Activated CD8-positive, alpha-beta T cell treated with anti-CD3 and anti-CD28 coated beads for 36 hours (primary cell): Measurements from ENCODE around the gene CBY1. TPM values are rescaled to one million over a fixed set of nuclear protein-coding genes. Genes with fewer than 3 reads are reported as not detected.
"Not testable (repeated sequence)": the region's sequence is repeated elsewhere in the genome, so short reads cannot be mapped to it uniquely, and the experiment has no call there.

ENCODE experiments used
- ATAC-seq: fragments of 200-7000 bp; cut with Tn5 transposase; one replicate; pipeline ENCODE4 v1.10.0; 2021; ENCODE audit warnings: mild to moderate bottlenecking, moderate library complexity
- CTCF ChIA-PET: fragments of 350-600 bp; sonication (Branson Sonifier 250); formaldehyde crosslinking; loops from one replicate; lab custom pipeline; 2021; ENCODE audit warnings: antibody characterized with exemption; lab: Charles Lee
- POLR2A ChIA-PET: fragments of 350-600 bp; sonication (Branson Sonifier 250); formaldehyde crosslinking; loops from one replicate; lab custom pipeline; 2021; ENCODE audit warnings: antibody characterized with exemption; lab: Charles Lee
- DNase-seq: peaks from one replicate; pipeline ENCODE4 v3.0.0-alpha.2; 2020
- H3K27ac Mint-ChIP-seq: one replicate; pipeline ENCODE4 v1.8.0; 2021; ENCODE audit warnings: mild to moderate bottlenecking, mixed read lengths
- H3K27me3 Mint-ChIP-seq: one replicate; pipeline ENCODE4 v1.8.0; 2021; ENCODE audit warnings: mixed read lengths
- H3K36me3 Mint-ChIP-seq: one replicate; pipeline ENCODE4 v1.8.0; 2021; ENCODE audit warnings: low read depth, mixed read lengths
- H3K4me1 Mint-ChIP-seq: one replicate; pipeline ENCODE4 v1.8.0; 2021; ENCODE audit warnings: low read depth, mixed read lengths
- H3K4me3 Mint-ChIP-seq: one replicate; pipeline ENCODE4 v1.8.0; 2021; ENCODE audit warnings: mild to moderate bottlenecking, moderate library complexity, mixed read lengths
- H3K9me3 Mint-ChIP-seq: one replicate; pipeline ENCODE4 v1.8.0; 2021; ENCODE audit warnings: mixed read lengths
- intact Hi-C: fragments of 100-400 bp; cut with micrococcal nuclease; formaldehyde crosslinking; loops from one replicate; pipeline ENCODE4 v1.10.0; 2022
- total RNA-seq, 2 experiments: library from RNA; stranded (reverse); gene quantifications; one replicate each; pipeline ENCODE4 v1.2.3, GENCODE V29; 2021
- TF ChIP-seq, protein P1 (sequence below): fragments of 200-600 bp; IDR thresholded peaks from one replicate; pipeline ENCODE4 v1.8.0; 2022; ENCODE audit warnings: antibody characterized with exemption, mild to moderate bottlenecking

CBY1 gene
- total RNA-seq, 2 experiments from 2014 or later, result 15.6 to 15.7 TPM

GRCh38 chr22:38631724-38632123, 24.7 kb upstream of the CBY1 start:
- intact Hi-C loops, result no loop called here
- DNase-seq (peak; percentile 10), ATAC-seq (peak; percentile 74)
- no peak overlapping the region for H3K27ac Mint-ChIP-seq
- no peaks in the 10 kb centered on the region for H3K9me3 Mint-ChIP-seq
- ChIA-PET CTCF (interaction anchor here (0.7 kb wide), 1 partner anchor 50 kb away, joined by 3 read pairs; the partner anchor contains the start of gene TOMM22), POLR2A (no interaction called here)
- no peaks in the 10 kb centered on the region for H3K27me3 Mint-ChIP-seq
- TF ChIP-seq, protein P1, sequence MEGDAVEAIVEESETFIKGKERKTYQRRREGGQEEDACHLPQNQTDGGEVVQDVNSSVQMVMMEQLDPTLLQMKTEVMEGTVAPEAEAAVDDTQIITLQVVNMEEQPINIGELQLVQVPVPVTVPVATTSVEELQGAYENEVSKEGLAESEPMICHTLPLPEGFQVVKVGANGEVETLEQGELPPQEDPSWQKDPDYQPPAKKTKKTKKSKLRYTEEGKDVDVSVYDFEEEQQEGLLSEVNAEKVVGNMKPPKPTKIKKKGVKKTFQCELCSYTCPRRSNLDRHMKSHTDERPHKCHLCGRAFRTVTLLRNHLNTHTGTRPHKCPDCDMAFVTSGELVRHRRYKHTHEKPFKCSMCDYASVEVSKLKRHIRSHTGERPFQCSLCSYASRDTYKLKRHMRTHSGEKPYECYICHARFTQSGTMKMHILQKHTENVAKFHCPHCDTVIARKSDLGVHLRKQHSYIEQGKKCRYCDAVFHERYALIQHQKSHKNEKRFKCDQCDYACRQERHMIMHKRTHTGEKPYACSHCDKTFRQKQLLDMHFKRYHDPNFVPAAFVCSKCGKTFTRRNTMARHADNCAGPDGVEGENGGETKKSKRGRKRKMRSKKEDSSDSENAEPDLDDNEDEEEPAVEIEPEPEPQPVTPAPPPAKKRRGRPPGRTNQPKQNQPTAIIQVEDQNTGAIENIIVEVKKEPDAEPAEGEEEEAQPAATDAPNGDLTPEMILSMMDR, result no peak
- no peaks in the 10 kb centered on the region for H3K36me3 Mint-ChIP-seq
- no peak overlapping the region for H3K4me3 Mint-ChIP-seq
- peaks cover 10% of the 10 kb centered on the region for H3K4me1 Mint-ChIP-seq

GRCh38 chr22:38632528-38632927, 23.9 kb upstream of the CBY1 start:
- Mint-ChIP-seq H3K9me3 (no peaks in the 10 kb centered on the region), H3K36me3 (no peaks in the 10 kb centered on the region), H3K4me3 (no peak overlapping the region), H3K27ac (no peak overlapping the region), H3K4me1 (peaks cover 10% of the 10 kb centered on the region), H3K27me3 (no peaks in the 10 kb centered on the region)
- CTCF ChIA-PET, result no interaction called here
- DNase-seq (no peak), ATAC-seq (no peak)
- POLR2A ChIA-PET, result no interaction called here
- TF ChIP-seq, protein P1, result no peak
- intact Hi-C loops, result no loop called here

GRCh38 chr22:38638216-38638615, 18.2 kb upstream of the CBY1 start:
- POLR2A ChIA-PET, result no interaction called here

GRCh38 chr22:38638728-38639127, 17.7 kb upstream of the CBY1 start:
- no peak for DNase-seq
- Mint-ChIP-seq H3K27me3 (peaks cover 2% of the 10 kb centered on the region), H3K4me1 (no peaks in the 10 kb centered on the region), H3K4me3 (no peak overlapping the region), H3K9me3 (no peaks in the 10 kb centered on the region), H3K27ac (no peak overlapping the region), H3K36me3 (no peaks in the 10 kb centered on the region)
- intact Hi-C loops, result no loop called here
- TF ChIP-seq, protein P1, result no peak
- ATAC-seq, result no peak
- POLR2A ChIA-PET, result interaction anchor here (0.7 kb wide), 1 partner anchor 22 kb away, joined by 3 read pairs; no protein-coding TSS in a partner anchor
- CTCF ChIA-PET, result interaction anchor here (0.7 kb wide), 1 partner anchor 732 kb away, joined by 3 read pairs; the partner anchor contains the start of gene MICALL1

More at GRCh38 chr22:38638216-38638615, 18.2 kb upstream of the CBY1 start:
- CTCF ChIA-PET, result interaction anchor here (0.7 kb wide), 1 partner anchor 732 kb away, joined by 3 read pairs; the partner anchor contains the start of gene MICALL1
- no peaks in the 10 kb centered on the region for H3K9me3 Mint-ChIP-seq
- no peak for DNase-seq
- peaks cover under 1% of the 10 kb centered on the region for H3K27me3 Mint-ChIP-seq
- TF ChIP-seq, protein P1, result no peak
- no peak overlapping the region for H3K4me3 Mint-ChIP-seq
- no peak for ATAC-seq
- H3K27ac Mint-ChIP-seq, result no peak overlapping the region
- intact Hi-C loops, result no loop called here
- H3K36me3 Mint-ChIP-seq, result no peaks in the 10 kb centered on the region
- no peaks in the 10 kb centered on the region for H3K4me1 Mint-ChIP-seq

DNA sequence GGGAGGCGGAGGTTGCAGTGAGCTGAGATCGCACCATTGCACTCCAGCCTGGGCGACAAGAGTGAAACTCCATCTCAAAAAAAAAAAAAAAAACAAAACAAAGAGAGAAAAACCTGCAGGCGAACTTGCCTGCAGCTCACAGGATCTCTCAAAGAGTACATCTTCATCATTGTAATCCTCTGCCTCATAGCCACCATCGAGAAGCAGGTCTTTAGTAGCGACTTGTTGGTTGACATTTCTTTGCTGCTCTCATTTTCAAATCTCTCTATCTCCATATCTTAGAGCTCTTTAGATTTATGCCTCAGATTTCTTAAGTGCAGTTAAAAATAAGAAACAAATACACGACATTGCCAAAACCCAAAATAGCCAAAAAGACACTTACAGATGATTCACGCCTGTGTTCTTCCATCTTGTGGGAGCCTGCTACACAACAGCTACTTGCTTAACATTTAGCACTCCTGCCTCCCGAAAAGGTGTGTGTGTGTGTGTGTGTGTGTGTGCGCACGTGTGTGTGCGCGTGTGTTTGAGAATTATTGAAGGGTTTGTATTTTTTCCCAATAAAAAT, 14.9 kb upstream of the CBY1 start:
- POLR2A ChIA-PET, result interaction anchor here (1.2 kb wide), 1 partner anchor 12 kb away, joined by 4 read pairs; no protein-coding TSS in a partner anchor
- H3K9me3 Mint-ChIP-seq, result no peaks in the 10 kb centered on the region
- intact Hi-C loops, result no loop called here
- ATAC-seq, result no peak
- TF ChIP-seq, protein P1, result no peak
- no peaks in the 10 kb centered on the region for H3K36me3 Mint-ChIP-seq
- H3K27me3 Mint-ChIP-seq, result peaks cover 2% of the 10 kb centered on the region
- H3K27ac Mint-ChIP-seq, result no peak overlapping the region
- no peak overlapping the region for H3K4me3 Mint-ChIP-seq
- no peaks in the 10 kb centered on the region for H3K4me1 Mint-ChIP-seq
- DNase-seq, result no peak
- CTCF ChIA-PET, result no interaction called here

GRCh38 chr22:38644245-38644644, 12.2 kb upstream of the CBY1 start:
- intact Hi-C loops, H3K4me3 Mint-ChIP-seq, POLR2A ChIA-PET, H3K4me1 Mint-ChIP-seq, H3K9me3 Mint-ChIP-seq, H3K36me3 Mint-ChIP-seq, CTCF ChIA-PET, DNase-seq, H3K27me3 Mint-ChIP-seq, H3K27ac Mint-ChIP-seq: not testable (repeated sequence)
- ATAC-seq, result peak; percentile 42
